Activated CD4-positive, CD25-positive, alpha-beta regulatory T cell treated with anti-CD3 and anti-CD28 coated beads, Interleukin-2, amount 50 U/mL, for 72 hours (primary cell): ENCODE data around the gene ARHGEF28.

Experiments used
- DNase-seq: peaks from one replicate; pipeline ENCODE4 v3.0.0; 2021

Gene ARHGEF28

DNA sequence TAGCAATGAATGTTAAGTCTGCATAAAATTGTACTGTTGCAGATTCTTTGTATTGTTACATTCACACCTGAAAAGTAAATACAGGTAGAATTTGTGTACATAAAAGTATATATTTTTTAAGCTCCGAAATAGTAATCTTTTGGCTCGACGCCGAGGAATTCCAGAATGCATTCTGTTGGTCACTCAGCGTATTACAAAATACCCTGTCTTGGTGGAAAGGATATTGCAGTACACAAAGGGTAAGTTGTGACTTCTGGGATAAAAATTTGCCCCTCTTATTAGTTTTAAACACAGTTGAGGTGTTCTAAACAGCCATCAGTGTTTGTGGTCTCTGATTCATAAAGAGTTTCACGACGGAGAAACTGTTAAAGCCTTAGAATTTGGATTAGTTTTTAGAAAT, 257.6 kb downstream of the ARHGEF28 start:
- DNase-seq: no peak

- no peak for DNase-seq
Observed at GRCh38 chr5:73887688-73888087, 261.7 kb downstream of the ARHGEF28 start.

GRCh38 chr5:73890569-73890968, 264.6 kb downstream of the ARHGEF28 start:
- no peak for DNase-seq

GRCh38 chr5:73892218-73892617, 266.2 kb downstream of the ARHGEF28 start:
- no peak for DNase-seq

GRCh38 chr5:73892806-73893205, 266.8 kb downstream of the ARHGEF28 start:
- DNase-seq: no peak

GRCh38 chr5:73893813-73894212, 267.8 kb downstream of the ARHGEF28 start:
- no peak for DNase-seq

DNA sequence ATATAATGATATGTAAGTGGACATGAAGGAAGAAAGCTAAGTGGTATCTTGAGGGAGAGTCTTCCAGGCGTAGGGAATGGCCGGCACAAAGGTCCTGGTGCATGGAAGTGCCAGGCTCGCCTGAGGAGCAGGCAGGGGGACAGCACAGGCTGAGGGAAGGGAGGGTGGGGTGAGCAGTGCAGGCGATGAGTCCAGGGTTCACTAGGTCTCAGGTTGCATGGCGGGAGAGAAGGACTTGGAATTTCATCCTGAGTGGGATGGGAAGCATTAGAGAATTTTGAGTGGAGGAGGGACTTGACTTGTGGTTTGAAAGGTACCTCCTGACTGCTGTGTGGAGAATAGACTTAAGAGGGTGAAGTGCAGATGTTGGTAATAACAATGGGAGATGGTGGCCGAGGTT, 268.9 kb downstream of the ARHGEF28 start:
- DNase-seq: no peak

DNA sequence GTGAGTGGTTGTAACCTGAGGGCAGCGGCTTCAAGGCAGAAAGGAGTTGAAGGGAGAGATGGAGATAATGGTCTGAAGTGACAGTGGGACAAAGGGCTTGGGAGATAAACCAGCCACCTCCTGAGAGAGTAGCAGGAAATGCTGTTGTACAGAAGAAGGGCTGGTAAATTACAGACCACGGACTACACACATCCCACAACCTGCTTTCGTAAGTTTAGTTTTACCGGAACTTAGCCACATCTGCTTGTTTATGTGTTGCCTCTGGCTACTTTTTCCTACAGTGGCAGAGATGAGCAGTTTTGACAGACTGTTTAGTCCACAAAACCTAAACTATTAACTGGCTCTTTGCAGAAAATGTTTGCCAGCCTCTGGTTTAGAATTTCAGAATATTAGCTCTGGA, 269.5 kb downstream of the ARHGEF28 start:
- DNase-seq: no peak

GRCh38 chr5:73896097-73896496, 270.1 kb downstream of the ARHGEF28 start:
- DNase-seq: no peak

DNA sequence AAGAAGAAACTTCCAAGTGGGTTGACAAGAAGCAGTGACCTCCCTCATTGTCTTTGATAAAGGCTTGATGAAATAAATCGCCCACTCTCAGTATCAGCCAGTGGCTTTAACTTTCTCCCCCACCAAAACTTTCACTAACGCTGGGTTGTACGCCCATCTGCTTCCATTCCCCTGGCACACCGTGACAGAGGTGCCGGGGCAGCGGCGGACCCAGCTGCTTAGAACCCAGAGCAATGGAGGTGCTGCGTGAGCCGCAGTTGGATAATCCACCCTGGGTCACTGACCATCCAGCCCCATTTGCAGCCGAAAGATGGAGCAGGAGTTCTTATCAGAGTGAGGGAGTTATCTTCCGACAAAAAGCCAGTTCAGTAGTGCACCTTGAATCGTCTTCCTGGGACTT, 270.7 kb downstream of the ARHGEF28 start:
- no peak for DNase-seq

GRCh38 chr5:73897893-73898292, 271.9 kb downstream of the ARHGEF28 start:
- DNase-seq: no peak

DNA sequence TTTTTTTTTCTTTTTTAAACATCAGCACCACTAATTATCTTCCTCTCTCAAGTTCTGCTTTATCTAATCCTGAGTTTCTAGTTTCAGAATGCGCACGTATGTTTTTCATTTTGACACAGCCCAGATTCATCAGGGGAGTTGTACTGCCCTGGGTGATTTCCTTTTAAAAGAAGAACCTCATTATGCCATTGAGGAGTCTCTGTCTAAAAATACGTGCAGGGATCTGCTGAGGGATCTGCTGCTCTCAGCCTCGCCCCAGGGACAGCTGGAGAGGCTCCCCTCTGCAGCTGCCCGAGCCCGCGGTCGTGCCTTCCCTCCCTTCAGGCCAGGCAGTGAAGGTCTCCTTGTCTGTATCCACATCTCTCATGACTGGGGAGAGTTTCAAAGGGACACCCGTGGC, 273.1 kb downstream of the ARHGEF28 start:
- no peak for DNase-seq

GRCh38 chr5:73899916-73900315, 273.9 kb downstream of the ARHGEF28 start:
- no peak for DNase-seq

DNA sequence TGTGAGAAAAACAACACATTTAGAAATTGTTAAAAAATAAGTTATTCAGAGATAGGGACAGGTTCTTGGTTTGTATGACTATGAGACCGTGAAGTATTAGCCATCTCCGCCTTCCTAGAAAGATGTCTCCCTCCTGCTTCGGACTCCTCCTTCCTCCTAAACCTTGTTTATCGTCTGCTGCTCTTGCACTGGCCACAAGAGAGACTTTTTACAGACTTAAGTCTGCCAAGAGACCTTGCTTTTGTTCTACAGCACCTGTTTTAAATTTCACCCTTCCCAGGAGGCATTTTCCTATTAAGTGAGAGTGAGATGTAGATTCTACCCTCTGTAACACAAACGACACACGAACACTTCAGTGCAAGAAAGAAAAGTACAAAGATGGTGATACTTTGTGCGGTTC, 274.6 kb downstream of the ARHGEF28 start:
- DNase-seq: no peak

DNA sequence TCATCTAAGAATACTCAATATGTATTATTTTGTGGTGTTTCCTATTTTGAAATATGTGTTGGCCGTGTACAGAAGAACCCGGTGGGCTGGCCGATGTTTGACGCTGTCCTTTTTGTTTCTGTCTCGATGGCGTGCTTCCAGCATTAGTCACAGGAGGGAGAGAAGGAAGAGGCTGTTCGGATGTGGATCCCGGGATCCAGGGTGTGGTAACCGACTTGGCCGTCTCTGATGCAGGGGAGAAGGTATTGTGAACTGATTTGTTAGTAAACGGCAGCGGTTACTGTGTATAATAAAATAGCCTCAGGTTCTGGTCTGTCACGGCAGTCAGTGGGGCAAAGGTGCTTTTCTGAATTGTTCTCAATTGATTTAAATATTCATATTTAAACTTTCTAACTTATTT, 275.0 kb downstream of the ARHGEF28 start:
- DNase-seq: no peak

GRCh38 chr5:73901455-73901854, 275.5 kb downstream of the ARHGEF28 start:
- DNase-seq: no peak

DNA sequence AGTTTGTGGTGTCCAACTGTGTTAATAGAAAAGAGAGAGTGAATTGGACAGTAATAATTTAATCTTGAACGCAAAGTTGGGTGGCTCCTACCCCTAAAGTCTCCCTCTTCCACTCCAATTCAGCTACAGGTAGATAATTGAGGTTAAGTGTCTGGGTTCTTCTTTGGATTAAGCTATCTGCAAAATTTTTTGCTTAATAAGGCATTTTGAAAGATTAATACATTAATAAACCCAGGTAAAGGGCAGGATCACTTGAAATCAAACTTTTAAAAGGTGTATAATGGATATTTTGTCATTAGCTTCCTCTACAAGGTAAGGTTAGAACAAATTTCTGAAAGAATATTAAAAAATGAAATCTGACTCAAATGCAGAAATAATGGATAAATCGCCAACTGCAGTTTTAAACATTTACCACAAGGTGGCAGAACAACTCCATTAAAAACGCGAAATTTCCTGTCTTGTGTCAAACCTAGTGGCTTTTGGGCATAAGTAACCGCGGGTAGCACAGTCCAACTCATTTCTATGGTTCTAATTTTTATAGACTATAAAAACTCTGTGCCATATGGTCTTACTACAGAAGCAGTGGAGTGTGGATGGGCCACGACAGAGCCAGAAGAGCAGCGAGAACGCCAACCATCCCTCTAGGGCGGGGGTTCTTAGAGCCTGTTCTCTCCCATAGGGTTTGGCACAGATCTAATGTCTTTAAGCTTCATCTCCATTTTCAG, 276.5 kb downstream of the ARHGEF28 start:
- no peak for DNase-seq

DNA sequence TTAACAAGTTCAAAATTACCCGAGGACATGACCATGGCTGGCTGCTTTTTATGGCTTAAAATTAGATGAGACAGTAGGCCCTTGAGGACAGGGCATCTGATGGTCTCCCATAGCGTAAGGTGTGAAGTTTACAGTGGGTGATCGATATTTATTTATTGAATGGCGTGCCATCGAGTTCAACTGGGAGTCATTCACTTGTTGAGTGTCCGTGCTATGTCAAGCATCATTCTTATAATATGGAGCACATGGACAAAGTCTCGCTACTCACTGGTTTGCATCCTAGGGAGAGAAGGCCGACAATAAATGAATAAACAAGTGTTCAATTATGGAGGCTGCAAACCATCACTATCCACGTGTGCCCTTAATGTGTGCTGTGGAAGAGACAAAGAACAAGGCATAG, 277.2 kb downstream of the ARHGEF28 start:
- no peak for DNase-seq

- no peak for DNase-seq
Observed at GRCh38 chr5:73906277-73906676, 280.3 kb downstream of the ARHGEF28 start.

DNA sequence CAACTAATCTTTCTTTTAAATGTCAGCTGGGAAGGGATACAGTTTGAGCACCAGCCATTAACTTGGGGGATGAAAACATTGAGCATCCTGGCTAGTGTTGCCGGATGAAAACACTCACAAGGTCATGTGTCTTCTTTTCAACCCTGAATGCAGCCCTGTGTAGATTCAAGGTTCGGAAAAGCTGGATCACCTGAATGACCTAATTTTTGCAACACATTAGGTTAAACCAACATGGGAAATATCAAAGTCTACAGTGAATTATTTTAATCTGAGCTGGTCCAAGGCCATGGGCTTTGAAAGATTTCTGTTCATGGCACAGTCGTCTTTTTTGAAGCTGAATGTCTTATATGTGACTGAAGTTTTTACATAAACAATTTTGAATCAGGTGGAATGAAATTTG, 281.2 kb downstream of the ARHGEF28 start:
- DNase-seq: no peak

DNA sequence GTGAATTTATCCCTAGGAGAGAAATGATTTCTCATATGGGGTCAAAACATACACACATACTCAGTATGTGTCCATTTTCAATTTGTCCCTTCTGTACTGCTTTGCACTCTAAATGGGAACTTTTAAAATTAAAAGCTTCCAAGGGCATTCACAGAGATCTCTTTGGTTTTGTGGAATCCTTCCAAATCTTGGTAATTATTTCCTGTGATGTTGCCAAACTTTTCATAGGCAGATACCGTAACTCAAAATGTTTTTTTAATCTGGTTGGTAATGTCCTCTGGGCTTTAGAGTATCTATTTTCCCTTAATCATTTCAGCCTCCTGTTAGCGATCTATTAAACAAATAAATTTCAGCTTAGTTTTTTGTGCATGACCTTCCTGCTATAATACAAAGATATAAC, 282.4 kb downstream of the ARHGEF28 start:
- no peak for DNase-seq

DNA sequence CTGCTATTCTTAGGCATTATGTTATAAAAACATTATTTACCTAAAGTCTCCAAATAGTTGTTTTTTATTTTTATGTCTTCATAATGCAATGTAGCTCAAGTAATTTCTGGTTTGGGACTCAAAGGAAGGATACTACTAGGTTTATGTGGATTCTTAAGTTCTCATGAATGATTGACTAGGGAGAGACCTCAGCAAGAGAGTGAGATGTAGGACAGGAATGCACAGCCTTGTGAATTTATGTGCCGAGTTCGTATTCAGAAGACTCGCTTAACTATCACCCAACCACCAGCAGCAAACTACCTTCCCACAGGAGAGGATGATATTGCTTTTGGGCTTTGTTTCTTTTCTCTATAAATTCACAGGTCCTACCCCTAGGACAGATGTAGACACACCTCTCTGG, 282.9 kb downstream of the ARHGEF28 start:
- no peak for DNase-seq

DNA sequence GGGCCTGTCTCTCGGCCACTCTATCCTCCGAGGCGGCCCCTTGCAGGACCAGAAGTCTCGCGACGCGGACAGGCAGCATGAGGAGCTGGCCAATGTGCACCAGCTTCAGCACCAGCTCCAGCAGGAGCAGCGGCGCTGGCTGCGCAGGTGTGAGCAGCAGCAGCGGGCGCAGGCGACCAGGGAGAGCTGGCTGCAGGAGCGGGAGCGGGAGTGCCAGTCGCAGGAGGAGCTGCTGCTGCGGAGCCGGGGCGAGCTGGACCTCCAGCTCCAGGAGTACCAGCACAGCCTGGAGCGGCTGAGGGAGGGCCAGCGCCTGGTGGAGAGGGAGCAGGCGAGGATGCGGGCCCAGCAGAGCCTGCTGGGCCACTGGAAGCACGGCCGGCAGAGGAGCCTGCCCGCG, 283.5 kb downstream of the ARHGEF28 start:
- DNase-seq: no peak

DNA sequence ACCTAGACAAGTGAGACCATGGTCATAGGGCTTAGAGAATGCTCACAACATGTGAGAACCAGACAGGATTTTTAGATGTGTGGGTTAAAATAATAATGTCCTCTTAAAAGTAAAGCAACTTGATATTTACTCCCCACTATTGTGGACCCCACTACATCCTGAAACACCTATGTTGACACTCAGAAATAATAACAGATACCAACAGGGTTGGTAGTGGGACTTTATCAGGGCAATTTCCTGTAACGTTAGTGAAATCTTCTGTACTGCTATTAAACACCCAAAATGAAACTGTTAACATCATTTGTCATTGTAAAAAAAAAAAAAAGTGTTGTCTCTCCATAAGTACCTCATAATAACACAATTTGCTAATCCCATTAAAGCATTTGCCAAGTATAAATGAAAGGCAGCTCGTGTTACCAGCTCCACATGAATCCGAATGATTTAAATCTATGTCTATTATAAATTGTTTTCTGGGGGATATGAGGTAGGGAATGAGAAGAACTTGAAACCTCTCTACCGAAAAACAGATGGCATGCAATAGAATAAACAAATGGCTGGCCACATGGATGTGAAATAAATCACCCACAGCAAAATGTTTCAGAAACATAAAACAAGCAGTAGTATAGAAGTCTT, 285.9 kb downstream of the ARHGEF28 start:
- DNase-seq: no peak

DNA sequence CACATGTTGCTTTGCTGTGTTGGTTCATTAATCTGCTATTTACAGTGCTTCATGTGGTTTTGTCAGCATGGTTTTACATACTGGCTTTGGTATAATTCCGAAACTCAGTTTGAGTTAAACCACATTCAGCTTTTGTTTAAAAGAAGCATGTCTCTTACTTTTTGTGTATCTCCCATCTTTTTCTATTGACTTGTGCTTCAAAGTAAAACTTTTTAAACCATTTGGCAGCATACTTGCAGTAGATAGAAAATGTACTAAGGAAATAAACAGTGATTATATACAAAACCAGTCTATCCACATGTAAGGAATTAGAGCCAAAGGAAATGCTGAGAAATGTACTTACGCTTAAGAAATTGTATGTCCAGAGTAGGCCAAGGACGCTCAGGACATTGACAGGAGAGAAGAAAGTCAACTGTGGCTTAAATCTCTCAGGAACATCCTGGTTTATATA, 286.9 kb downstream of the ARHGEF28 start:
- DNase-seq: no peak
